ENCODE results near the gene ADAM23.
A peak's percentile ranks its signal among the peaks of the same experiment; 100 is the strongest.
"Not testable (repeated sequence)": the region's sequence is repeated elsewhere in the genome, so short reads cannot be mapped to it uniquely, and the experiment has no call there.

The ADAM23 gene

GRCh38 chr2:206442833-206443734 is at the start of gene ADAM23:
ADAM23 (plus strand) TSS chr2:206443532; CDS start chr2:206443867, 335 bp downstream.
- peak; percentile 80 for DNase-seq

GRCh38 chr2:206396211-206396610 is 47.1 kb upstream of the ADAM23 start:
- no peak for DNase-seq

GRCh38 chr2:206402956-206403569 is 40.3 kb upstream of the ADAM23 start:
- not testable (repeated sequence) for DNase-seq

- DNase-seq: no peak
These were observed 34.7 kb upstream of the ADAM23 start for GRCh38 chr2:206408323-206409320.

GRCh38 chr2:206410714-206411113 is 32.6 kb upstream of the ADAM23 start:
- DNase-seq: no peak

- DNase-seq: no peak
These were observed 27.6 kb upstream of the ADAM23 start for GRCh38 chr2:206415618-206416243.

GRCh38 chr2:206418968-206419367 is 24.4 kb upstream of the ADAM23 start:
- no peak for DNase-seq

- no peak for DNase-seq
These were observed 22.6 kb upstream of the ADAM23 start for GRCh38 chr2:206420721-206421120.

GRCh38 chr2:206422493-206422892 is 20.8 kb upstream of the ADAM23 start:
- no peak for DNase-seq

GRCh38 chr2:206423147-206423546 is 20.2 kb upstream of the ADAM23 start:
- DNase-seq: no peak

GRCh38 chr2:206424134-206424533 is 19.2 kb upstream of the ADAM23 start:
- DNase-seq: no peak

- DNase-seq: no peak
These were observed 14.5 kb upstream of the ADAM23 start for GRCh38 chr2:206428783-206429182.

GRCh38 chr2:206430452-206430851 is 12.9 kb upstream of the ADAM23 start:
- no peak for DNase-seq

- DNase-seq: no peak
These were observed 11.9 kb upstream of the ADAM23 start for GRCh38 chr2:206431439-206431838.

- no peak for DNase-seq
These were observed 10.9 kb upstream of the ADAM23 start for GRCh38 chr2:206432193-206433082.

GRCh38 chr2:206433190-206433589 is 10.1 kb upstream of the ADAM23 start:
- no peak for DNase-seq

- no peak for DNase-seq
These were observed 9.6 kb upstream of the ADAM23 start for GRCh38 chr2:206433686-206434085.

- DNase-seq: peak; percentile 2
These were observed 7.6 kb upstream of the ADAM23 start for GRCh38 chr2:206435742-206436141.

- peak; percentile 1 for DNase-seq
These were observed 5.1 kb upstream of the ADAM23 start for GRCh38 chr2:206438196-206438724.

- no peak for DNase-seq
These were observed 879 bp upstream of the ADAM23 start for GRCh38 chr2:206442474-206442832.
